Inflammatory macrophage (primary cell): ENCODE measurements around the gene PLPP1.

Source experiments
- DNase-seq, 2 donors: peaks; one replicate each; pipeline ENCODE4 v3.0.0-alpha.2; 2020 to 2022

Gene PLPP1

DNA sequence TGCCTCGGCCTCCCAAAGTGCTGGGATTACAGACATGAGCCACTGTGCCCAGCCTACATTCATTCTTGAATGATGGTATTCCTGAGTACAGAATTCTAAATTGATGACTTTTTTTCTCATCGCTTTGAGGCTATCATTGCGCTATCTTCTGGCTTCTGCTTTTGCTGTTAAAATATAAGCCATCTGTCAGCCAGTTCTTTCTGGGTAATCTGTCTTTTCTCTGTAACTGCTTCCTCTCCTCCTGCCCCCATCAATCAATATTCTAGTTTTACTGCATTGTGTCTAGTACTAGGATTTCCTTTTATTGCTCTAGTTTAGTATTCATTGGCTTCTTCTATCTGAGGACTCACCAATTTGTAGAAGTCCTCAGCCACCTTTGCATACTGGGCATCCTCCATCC is 89.0 kb downstream of the PLPP1 start:
- no peak for DNase-seq

DNA sequence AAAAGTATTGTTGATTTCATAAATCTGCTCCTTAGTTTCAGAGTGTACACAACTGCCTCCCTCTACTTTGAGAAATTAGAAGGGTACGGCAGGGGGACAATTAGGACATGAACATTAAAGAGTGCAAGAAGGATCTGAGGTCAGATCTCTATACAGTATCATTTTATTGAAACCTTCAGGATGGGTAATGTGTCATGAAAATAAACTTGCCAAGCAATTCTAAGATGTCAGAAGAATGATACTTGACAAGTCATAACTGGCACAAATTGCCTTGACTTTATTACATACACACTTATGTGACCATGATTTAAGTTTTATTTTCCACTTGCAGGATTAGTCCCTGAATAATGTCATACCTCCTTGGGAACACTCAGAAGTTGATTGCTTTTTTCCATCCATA is 92.8 kb downstream of the PLPP1 start:
- no peak for DNase-seq

DNA sequence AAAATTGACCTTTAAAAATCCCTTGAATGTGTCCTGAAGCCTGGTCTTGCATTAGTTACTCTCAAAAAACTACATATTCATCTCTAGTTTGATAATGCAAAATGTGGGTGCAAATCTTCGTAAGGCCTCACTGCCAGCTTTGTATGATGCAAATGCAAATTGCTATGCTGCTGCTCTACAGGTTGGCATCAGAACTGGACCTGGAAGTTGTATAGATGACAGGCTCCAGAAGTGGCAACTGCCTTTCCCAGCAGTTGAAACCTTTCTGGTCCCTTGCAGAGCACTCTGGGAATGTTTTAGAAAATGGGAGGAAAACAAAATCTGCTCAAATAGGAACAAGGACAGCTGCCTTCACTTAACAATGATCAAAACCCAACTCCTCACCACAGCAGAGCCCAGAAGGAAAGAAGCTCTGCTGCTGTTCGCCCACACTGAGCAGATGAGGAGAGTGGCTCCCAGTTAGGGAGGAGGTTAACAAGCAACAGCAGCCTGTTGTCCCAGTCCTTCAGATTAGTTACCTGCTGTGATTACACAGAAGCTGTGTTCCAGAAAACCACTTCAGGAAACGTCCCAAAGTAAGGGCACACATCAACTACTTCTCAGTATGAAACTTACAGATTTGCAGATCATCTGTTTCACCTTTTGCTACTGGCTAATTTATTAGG is 93.5 kb downstream of the PLPP1 start:
- no peak for DNase-seq

DNA sequence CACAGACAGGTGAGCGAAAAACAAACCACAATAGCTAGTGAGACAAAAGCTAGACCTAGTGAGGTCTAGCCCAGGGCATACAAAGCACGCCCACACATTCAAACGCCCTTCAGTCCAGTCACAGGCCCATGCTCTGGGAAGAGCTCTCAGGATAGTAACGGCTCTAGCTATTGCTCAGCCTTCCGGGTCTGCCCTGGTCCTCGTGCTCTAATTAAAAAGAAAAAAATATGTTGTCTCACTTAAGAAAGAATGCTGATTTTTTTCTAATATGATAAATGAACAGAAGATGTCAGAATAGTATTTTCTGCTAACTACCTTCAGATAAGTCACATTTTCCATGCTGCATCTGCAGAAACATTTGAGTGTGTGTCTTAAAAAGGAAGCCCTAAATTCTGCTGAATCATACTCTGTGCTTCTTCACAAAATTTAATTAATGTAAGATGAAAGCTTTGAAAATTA is 94.5 kb downstream of the PLPP1 start:
- DNase-seq, result peak in 1 of 2 donors; percentile 41

DNA sequence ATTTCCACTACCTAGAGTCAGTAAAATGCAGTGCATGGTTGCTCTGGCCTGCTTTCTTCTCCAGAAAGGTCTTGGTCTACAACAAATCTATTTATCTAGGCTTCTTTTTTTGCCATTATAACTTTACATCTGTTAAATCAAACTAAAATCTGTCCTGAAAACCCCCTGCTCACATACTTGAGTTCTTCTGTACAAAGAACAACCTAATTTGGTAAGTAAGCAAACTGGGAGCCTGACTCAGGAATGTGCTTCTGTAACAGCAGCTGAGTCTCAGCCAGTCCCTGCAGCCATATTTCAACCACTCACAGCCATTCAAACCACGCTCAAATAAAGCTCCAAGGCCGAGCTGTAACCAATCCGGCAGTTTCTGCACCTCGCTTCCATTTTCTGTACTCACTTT is 95.8 kb downstream of the PLPP1 start:
- DNase-seq, result no peak

DNA sequence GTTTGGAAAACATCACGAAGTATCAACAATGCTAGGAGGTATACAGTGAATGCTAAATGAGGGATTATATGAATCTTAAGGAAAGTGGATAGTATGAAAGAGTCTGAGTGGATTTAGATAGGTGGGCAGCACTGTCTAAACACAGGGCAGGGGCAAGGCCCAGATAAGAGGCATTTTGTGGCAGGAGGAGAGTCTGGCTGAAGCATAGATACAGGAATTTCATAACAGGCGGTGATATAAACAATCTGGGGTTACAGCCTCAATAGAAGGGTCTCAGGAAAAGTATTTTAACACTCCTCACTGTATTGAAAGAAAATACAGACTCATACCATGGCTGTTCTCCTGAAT is 96.9 kb downstream of the PLPP1 start:
- DNase-seq, result no peak

DNA sequence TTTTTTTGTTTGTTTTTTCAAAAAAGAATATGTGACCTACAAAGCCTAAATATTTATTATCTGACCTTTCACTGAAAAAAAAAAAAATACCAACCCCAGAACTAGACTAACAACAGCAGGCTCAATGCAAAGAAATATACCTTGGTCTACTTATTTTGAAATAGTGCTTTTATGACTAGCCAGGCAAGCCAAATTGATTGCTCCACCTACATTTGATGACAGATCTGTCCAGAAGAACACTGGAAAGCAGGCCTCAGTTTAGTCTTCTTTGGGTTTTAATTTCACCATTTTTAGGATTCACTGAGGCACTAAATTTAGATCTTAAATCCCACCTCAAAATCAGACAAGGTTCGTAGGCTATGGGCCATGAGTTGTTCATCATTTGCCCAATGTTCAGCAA is 97.3 kb downstream of the PLPP1 start:
- DNase-seq, result no peak

DNA sequence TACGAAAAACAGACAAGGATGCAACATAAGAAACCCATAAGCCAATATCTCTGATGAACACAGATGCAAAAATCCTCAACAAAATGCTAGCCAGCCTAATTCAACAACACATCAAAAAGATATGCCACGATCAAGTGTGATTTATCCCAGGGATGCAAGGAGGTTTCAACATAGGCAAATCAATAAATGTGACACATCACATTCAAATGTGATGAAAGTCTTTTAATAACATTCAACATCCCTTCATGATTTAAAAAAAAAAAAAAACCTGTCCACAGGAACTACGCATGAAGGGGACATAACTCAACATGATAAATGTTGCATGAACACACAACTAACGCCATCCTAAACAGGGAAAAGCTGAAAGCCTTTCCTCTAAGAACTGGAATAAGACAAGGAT is 102.2 kb downstream of the PLPP1 start:
- no peak for DNase-seq

DNA sequence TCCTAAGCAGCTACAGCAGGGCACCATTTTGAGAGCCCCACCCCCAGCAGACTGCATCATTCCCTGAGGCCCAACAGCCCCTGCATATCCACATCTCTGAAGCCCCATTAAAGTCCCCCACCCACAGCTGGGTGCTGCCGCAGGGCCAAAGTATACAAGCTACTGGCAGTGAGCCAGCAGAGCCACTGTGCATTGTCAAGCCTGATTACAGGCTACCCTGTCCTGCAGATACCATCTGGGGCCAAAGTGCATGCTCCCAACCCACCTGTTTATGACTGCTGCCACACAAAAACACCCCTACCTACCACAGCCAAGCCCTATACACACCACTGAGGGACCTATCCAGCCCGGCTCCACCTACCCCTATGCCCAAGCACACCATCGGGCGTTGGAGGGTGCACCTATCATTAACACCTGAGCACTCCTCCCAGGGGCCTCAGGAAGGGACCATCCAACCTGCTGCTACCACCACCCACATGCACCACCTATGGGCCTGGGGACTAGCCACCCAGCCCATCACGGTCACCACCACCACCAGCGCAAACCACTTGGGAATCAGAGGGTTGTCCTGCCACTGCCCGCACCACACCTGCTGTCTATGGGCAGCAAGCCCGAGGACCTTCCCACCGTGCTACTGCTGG is 105.0 kb downstream of the PLPP1 start:
- DNase-seq, result no peak

DNA sequence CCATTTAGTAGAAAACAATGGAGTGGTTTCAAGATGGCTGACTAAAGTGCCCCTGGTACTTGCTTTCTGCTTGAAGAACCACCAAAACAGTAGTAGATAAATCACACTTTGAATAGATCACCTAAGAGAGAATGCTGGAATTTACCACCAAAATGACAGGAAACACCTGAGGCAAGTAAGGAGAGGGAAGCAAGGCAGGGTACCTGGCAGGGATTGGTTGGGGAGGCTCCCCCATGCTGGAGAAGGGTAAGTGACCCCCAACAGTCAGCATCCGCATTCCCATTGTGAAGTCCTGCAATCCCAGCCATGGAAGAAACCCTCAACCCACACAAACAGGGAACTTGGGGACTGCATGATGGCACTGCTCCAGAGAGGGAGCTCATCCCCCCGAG is 105.5 kb downstream of the PLPP1 start:
- no peak for DNase-seq

DNA sequence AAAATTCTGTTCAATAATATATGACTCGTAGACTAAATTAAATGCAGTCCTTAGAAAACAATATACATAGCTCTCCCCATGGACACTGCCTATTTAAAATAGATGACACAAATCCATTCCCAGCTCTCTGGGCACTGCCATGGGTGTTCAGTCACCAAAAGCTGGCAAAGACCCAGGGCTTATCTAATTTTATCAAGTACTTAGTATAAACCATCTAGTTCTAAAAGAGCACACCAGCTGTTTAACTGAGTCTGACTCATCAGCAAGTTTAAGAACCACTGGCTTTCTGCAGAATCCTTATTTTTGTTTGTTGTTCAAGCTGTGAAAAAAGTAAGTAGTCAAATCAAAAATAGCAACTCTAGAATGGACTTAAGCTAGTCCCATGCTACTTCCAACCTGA is 107.6 kb downstream of the PLPP1 start:
- DNase-seq, result no peak

DNA sequence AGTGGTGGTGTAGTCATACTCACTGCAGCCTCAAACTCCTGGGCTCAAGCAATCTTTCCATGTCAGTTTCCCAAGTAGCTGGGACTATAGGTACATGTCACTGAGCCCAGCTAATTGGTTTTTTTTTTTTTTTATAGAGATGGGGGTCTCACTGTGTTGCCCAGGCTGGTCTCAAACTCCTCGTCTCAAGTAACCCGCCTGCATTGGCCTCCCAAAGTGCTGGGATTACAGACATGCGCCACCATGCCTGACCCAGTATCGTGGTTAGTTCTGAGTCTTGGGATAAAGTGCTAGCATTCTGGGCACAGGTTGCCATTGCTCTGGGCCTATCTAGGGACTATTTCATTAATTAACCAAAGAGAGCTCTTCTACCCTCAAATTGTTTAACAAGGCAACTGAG is 108.3 kb downstream of the PLPP1 start:
- no peak for DNase-seq

DNA sequence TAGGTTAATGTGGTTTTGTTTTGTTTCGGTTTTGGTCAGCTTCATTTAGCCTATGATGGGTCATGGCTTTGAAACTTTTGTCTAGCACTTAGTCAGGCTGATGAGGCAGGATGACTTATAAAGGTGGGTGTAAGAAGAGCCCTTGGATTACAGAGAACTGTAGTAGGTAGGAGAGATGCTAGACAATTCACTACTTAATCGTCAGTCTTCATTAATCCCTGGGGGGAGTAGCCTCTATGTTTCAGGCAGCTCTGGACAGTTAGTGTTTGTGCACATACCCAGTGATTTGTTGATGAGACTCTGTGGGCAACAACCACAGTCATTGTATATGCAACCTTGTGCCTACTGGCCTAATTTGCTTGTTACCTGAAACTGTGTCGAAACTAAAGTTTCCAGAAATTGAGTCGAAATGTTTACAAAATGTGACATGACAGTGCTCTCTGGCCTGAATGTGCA is 113.7 kb downstream of the PLPP1 start:
- DNase-seq, result no peak

DNA sequence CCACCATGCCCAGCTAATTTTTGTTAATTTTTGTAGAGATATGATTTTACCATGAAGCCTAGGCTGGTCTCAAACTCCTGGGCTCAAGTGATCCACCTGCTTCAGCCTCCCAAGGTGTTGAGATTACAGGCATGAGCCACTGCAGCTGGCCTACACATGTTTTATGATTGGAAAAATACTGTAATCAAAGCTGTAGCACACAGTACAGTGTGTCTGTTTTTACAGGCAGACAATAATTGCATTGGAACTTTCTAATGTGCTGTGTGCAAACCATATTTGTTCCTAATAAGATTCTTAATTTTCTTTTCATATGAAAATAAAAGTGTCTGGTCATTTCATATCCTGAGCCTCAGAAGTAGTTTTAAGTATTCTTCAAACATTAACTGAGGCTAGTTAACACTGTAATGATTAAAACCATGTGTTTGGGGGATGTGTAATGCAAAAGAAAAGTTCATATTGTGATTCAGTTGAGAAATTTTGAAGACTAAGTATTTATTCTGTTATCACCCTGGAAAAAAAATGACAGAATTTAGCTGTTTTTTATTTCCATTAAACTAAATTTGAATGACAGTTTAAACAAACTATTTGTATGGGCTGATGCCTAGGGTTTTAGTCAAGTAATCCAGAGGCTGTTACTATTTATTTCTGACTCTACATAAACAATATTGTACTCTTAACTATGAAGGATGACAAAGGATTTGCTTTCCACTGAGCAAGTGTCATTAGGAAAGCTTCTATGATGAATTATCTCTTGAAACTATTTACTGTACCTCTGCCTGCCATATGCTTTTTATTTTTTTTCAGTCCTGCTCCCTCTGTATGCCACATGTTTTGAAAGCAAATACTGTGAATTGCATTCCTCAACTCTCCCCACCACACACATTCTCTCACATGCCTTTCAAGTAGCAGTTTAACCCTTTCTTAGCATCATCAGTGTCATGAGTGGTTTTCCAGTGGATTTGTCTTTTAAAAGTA is 115.5 kb downstream of the PLPP1 start:
- DNase-seq, result no peak

DNA sequence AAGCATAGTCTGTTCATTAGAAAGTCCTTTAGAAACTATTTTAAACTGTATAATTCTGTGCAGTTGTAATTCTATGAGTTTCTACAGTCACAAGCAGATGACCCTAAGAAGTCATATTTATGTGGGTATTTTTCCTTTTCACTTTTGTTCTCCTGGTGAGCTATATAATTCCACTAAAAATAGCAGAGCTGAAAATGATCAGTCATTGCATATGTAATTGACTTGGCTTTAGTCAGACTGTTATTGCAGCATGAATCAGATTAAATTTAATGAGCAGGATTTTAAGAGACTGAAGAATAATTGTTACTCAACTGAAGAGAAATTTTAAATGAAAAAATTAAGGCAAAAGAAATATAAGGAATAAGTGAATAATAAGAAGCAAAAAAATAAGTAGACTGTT is 118.5 kb downstream of the PLPP1 start:
- DNase-seq, result no peak

DNA sequence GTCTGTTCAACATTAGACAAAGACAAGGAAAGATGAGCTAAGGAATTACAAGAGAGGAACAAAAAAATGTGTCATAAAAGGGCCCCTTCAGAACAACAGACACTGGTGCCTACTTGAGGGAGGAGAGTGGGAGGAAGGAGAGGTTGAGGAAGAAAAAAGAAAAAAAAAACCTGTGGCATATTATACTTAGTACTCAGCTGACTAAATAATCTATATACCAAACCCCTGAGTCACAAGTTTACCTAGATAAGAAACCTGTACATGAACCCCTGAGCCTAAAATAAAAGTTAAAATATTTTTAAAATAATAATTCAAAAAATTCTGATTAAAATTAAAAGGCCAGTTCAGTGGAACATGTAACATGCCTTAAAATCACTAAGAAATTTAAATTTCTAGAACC is 119.7 kb downstream of the PLPP1 start:
- DNase-seq, result no peak

DNA sequence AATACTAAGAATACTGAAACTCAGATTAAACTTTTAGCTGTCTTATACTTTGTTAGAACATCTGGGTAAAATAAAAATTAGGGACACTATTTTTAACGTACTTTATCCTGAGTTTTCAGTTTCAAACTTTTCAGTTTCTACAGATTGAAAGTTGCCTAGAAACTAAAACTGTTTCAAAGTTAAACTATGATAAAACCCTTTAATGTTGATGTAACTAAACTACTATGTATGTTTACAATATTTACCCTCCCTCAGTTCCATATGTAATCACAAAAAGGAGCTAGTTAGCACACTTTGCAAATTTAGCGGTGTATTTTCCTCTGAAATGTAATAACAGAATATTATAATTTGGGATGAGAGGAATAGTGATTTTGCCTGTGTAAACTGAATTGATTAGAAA is 121.1 kb downstream of the PLPP1 start:
- DNase-seq, result no peak

DNA sequence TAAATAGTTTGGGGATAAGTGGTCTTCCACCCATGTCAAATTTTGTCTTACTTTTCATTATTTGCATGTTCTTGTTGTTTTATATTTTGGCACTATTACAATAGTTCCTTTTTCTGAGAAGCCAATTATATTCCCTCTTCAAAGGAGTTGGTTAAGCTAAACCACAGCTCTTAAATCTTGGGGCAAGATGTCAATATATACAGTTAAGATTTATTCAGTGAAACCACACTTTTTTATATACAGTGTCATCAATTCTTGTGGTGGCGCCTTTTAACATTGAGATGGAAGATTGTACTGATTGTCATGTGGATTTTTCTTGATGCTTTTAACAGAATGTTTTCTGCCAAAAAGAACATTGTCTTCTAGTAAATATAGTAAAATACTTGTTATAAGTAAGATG is 122.9 kb downstream of the PLPP1 start:
- DNase-seq, result no peak

DNA sequence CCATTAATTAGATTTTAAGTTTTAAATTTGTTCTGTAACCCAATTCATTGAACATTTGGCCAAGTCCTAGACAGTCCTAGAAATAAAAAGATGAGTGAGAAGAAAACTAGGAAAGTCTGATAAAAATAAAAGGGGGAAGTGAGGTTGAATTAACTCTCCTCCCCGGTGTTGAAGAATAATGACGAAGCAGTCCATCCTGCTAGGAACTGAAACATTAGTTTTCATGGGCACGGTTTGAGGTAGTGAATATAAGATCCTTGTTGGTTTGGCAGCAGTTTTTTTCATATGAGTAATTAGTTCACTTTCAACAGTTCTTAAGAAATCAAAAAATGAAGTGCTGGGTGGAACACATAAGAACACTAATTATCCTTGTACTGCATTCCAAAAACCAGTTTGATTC is 123.9 kb downstream of the PLPP1 start:
- DNase-seq, result peak; percentile 31 to 59

DNA sequence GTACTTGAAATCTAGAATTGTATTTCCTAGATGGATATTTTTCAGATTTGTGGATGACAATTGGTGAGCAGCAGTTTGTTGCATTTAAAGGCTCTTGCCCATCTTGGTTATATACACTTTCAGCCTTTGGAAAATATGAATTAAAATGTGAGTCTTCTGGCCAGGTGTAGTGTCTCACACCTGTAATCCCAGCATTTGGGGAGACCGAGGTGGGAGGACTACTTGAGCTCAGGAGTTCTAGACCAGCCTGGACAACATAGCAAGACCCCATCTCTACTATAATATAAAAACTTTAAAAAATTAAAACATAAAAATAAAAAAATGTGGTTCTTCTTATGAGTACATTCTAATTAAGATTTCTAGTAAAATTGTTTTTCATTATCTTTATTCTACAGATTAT is 125.0 kb downstream of the PLPP1 start:
- no peak for DNase-seq

DNA sequence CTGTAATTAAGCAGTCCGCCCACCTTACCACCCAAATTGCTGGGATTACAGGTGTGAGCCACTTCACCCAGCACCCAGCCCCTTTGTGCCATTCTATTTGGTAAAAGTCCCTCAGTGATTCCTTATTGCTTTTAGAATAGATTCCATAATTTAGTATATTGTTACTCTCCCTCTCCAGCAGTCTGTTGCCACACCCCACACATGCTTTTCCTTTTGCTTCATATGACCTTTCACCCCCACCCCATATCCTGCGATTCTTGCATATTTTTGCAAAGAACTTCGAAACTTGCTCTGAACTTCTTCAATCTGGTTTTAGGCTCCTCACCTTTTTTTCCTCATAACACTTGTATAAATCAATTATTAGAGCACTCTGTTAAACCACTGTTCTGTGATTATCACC is 126.8 kb downstream of the PLPP1 start:
- DNase-seq, result no peak

DNA sequence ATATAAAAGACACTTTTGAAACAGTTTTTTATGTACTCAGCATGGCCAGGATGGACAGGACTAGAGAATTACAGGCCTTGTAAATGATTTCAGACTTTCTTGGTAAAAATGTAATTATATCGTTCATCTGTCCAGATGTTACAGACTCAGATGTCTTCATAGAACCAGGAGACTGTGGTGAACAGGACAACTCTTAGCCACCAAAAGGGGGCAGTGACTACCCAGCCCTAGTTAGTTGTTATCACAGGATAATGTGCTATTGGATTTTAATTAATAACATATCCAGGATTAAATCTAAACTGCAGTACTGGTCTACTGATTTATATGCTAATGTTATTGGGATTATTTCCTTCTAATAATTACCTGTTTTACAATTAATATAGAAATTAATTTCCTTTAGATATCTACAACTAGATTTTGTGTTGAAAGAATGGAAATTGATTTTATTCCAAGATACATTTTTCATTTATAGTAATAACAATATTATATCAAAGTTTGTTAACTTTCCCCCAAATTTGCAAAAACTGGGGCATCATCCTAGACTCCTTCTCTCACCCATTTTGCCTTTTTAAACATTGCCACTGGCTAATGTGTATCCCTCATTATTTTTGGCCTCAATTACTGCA is 127.6 kb downstream of the PLPP1 start:
- peak; percentile 15 to 17 for DNase-seq

DNA sequence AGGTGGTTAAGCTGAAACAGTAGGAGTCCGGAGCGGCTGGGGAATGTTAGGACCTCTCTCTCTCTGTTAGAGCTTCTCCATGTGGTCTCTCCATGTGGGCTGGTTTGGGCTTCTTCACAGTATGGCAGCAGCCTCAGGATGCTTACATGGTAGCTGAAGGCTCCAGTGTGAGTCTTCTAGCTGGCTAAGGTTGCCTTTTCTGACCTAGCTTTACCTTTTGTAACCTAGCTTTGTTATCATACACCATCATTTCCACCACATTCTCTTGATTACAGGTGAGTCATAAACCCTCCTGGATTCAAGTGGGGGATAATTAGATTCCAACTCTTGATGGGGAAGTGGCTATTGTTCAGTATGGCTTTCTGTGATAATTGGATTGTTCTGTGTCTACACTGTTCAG is 128.5 kb downstream of the PLPP1 start:
- no peak for DNase-seq
